ENCODE results near the gene XIST.

DNA sequence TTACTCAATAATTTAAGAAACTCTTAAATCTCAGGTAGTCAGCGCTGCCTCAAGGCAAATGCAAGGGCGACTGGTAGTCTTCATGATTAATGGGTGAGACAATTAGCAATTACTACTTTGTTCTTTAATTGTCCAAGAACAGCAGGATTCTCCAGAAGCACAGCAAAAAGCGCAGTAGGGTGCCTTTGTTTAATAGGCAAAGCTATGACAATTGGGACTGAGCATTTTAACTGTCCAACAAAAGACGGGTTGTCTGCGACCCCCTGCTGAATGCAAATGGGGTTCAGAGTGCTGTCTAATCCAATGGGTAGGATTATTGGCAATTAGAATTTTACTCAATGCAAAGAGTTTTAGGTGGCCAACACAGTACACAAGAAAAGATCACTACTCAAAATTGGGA is 3.4 kb downstream of the XIST start:
- TF ChIP-seq, protein P1, sequence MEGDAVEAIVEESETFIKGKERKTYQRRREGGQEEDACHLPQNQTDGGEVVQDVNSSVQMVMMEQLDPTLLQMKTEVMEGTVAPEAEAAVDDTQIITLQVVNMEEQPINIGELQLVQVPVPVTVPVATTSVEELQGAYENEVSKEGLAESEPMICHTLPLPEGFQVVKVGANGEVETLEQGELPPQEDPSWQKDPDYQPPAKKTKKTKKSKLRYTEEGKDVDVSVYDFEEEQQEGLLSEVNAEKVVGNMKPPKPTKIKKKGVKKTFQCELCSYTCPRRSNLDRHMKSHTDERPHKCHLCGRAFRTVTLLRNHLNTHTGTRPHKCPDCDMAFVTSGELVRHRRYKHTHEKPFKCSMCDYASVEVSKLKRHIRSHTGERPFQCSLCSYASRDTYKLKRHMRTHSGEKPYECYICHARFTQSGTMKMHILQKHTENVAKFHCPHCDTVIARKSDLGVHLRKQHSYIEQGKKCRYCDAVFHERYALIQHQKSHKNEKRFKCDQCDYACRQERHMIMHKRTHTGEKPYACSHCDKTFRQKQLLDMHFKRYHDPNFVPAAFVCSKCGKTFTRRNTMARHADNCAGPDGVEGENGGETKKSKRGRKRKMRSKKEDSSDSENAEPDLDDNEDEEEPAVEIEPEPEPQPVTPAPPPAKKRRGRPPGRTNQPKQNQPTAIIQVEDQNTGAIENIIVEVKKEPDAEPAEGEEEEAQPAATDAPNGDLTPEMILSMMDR (IDR thresholded peaks at IDR 0.05; ENCODE audit: low read length), result no peak
- no peak for TF ChIP-seq EZH2 (IDR thresholded peaks at IDR 0.05; ENCODE audit: borderline replicate concordance, low read length)

Data from OCI-LY1 (cell line).